Memory B cell (primary cell): ENCODE results near the gene RIMKLB.

Experiments used
- ATAC-seq: fragments of 150-1000 bp; cut with Tn5 transposase; 2 replicates; pipeline ENCODE4 v1.10.0; 2021; ENCODE audit warnings: low read depth, mild to moderate bottlenecking, moderate library complexity
- DNase-seq, 2 donors: peaks; one replicate each; pipeline ENCODE4 v3.0.0; 2022; ENCODE audit warnings: low spot score in 2 of 2
- H3K27ac Mint-ChIP-seq: one replicate; pipeline ENCODE4 v1.8.0; 2022; ENCODE audit warnings: mild to moderate bottlenecking, moderate library complexity, mixed read lengths
- H3K27me3 Mint-ChIP-seq: one replicate; pipeline ENCODE4 v1.8.0; 2022; ENCODE audit warnings: mixed read lengths
- H3K36me3 Mint-ChIP-seq: one replicate; pipeline ENCODE4 v1.8.0; 2022; ENCODE audit warnings: mild to moderate bottlenecking, mixed read lengths
- H3K4me1 Mint-ChIP-seq: one replicate; pipeline ENCODE4 v1.8.0; 2022; ENCODE audit warnings: mixed read lengths
- H3K4me3 Mint-ChIP-seq: one replicate; pipeline ENCODE4 v1.8.0; 2022; ENCODE audit warnings: mild to moderate bottlenecking, moderate library complexity, mixed read lengths
- H3K9me3 Mint-ChIP-seq: one replicate; pipeline ENCODE4 v1.8.0; 2022; ENCODE audit warnings: mixed read lengths

The RIMKLB gene

GRCh38 chr12:8827551-8828256 is 129.9 kb downstream of the RIMKLB start:
- Mint-ChIP-seq H3K36me3 (peaks cover 1% of the 10 kb centered on the region), H3K4me1 (no peaks in the 10 kb centered on the region), H3K4me3 (no peak overlapping the region), H3K27ac (no peak overlapping the region), H3K9me3 (peaks cover 1% of the 10 kb centered on the region), H3K27me3 (peaks cover 12% of the 10 kb centered on the region)
- no peak for DNase-seq
- no peak for ATAC-seq

- no peaks in the 10 kb centered on the region for H3K4me1 Mint-ChIP-seq
- no peak for DNase-seq
- H3K36me3 Mint-ChIP-seq = peaks cover 1% of the 10 kb centered on the region
- peaks cover 1% of the 10 kb centered on the region for H3K9me3 Mint-ChIP-seq
- no peak for ATAC-seq
- peaks cover 14% of the 10 kb centered on the region for H3K27me3 Mint-ChIP-seq
- no peak overlapping the region for H3K4me3 Mint-ChIP-seq
- no peak overlapping the region for H3K27ac Mint-ChIP-seq
Observed at GRCh38 chr12:8828257-8829124, 130.7 kb downstream of the RIMKLB start.

- Mint-ChIP-seq H3K9me3 (peaks cover 1% of the 10 kb centered on the region), H3K4me3 (no peak overlapping the region), H3K4me1 (no peaks in the 10 kb centered on the region), H3K36me3 (peaks cover 1% of the 10 kb centered on the region), H3K27ac (no peak overlapping the region), H3K27me3 (peaks cover 14% of the 10 kb centered on the region)
- ATAC-seq = no peak
- DNase-seq = no peak
Observed at GRCh38 chr12:8829125-8829518, 131.3 kb downstream of the RIMKLB start.

GRCh38 chr12:8829621-8830020 is 131.8 kb downstream of the RIMKLB start:
- H3K27ac Mint-ChIP-seq = no peak overlapping the region
- peaks cover 1% of the 10 kb centered on the region for H3K36me3 Mint-ChIP-seq
- DNase-seq (no peak), ATAC-seq (no peak)
- no peak overlapping the region for H3K4me3 Mint-ChIP-seq
- H3K4me1 Mint-ChIP-seq = no peaks in the 10 kb centered on the region
- H3K27me3 Mint-ChIP-seq = peaks cover 14% of the 10 kb centered on the region
- peaks cover 1% of the 10 kb centered on the region for H3K9me3 Mint-ChIP-seq

- no peak for DNase-seq
- Mint-ChIP-seq H3K9me3 (peaks cover 1% of the 10 kb centered on the region), H3K36me3 (peaks cover 1% of the 10 kb centered on the region), H3K4me3 (no peak overlapping the region), H3K4me1 (no peaks in the 10 kb centered on the region), H3K27me3 (peaks cover 18% of the 10 kb centered on the region), H3K27ac (no peak overlapping the region)
- no peak for ATAC-seq
Observed at GRCh38 chr12:8831116-8831515, 133.3 kb downstream of the RIMKLB start.

GRCh38 chr12:8832500-8832899 is 134.7 kb downstream of the RIMKLB start:
- H3K4me3 Mint-ChIP-seq = no peak overlapping the region
- peaks cover 21% of the 10 kb centered on the region for H3K27me3 Mint-ChIP-seq
- no peak for ATAC-seq

More at GRCh38 chr12:8832500-8832899, 134.7 kb downstream of the RIMKLB start:
- no peak for DNase-seq
- Mint-ChIP-seq H3K9me3 (no peaks in the 10 kb centered on the region), H3K4me1 (no peaks in the 10 kb centered on the region), H3K27ac (no peak overlapping the region), H3K36me3 (no peaks in the 10 kb centered on the region)
